ENCODE measurements around the gene ADGRE3. TPM values are rescaled to one million over a fixed set of nuclear protein-coding genes. Genes with fewer than 3 reads are reported as not detected.

ADGRE3 gene
- total RNA-seq, 1 donor from 2014 or later = not detected

GRCh38 chr19:14654786-14655560 is 19.7 kb downstream of the ADGRE3 start:
- no peak overlapping the region for H3K4me3 Mint-ChIP-seq (ENCODE audit: low read depth)
- H3K27me3 Mint-ChIP-seq = no peaks in the 10 kb centered on the region
- DNase-seq (ENCODE audit: low spot score, unreplicated experiment) = no peak
- peaks cover 17% of the 10 kb centered on the region for H3K9me3 Mint-ChIP-seq (ENCODE audit: low read depth)
- H3K36me3 Mint-ChIP-seq (ENCODE audit: insufficient read depth) = peaks cover 1% of the 10 kb centered on the region
- no peaks in the 10 kb centered on the region for H3K4me1 Mint-ChIP-seq (ENCODE audit: low read depth)
- TF ChIP-seq, protein P1, sequence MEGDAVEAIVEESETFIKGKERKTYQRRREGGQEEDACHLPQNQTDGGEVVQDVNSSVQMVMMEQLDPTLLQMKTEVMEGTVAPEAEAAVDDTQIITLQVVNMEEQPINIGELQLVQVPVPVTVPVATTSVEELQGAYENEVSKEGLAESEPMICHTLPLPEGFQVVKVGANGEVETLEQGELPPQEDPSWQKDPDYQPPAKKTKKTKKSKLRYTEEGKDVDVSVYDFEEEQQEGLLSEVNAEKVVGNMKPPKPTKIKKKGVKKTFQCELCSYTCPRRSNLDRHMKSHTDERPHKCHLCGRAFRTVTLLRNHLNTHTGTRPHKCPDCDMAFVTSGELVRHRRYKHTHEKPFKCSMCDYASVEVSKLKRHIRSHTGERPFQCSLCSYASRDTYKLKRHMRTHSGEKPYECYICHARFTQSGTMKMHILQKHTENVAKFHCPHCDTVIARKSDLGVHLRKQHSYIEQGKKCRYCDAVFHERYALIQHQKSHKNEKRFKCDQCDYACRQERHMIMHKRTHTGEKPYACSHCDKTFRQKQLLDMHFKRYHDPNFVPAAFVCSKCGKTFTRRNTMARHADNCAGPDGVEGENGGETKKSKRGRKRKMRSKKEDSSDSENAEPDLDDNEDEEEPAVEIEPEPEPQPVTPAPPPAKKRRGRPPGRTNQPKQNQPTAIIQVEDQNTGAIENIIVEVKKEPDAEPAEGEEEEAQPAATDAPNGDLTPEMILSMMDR (IDR thresholded peaks at IDR 0.05; ENCODE audit: unreplicated experiment) = no peak
- no peak overlapping the region for H3K27ac Mint-ChIP-seq

- Mint-ChIP-seq H3K4me1 (ENCODE audit: low read depth) (no peaks in the 10 kb centered on the region), H3K9me3 (ENCODE audit: low read depth) (peaks cover 31% of the 10 kb centered on the region)
Observed at GRCh38 chr19:14650161-14650560, 24.5 kb downstream of the ADGRE3 start.

GRCh38 chr19:14649020-14649419 is 25.6 kb downstream of the ADGRE3 start:
- H3K9me3 Mint-ChIP-seq (ENCODE audit: low read depth) = peaks cover 28% of the 10 kb centered on the region
- H3K4me3 Mint-ChIP-seq (ENCODE audit: low read depth) = no peak overlapping the region
- no peaks in the 10 kb centered on the region for H3K27me3 Mint-ChIP-seq
- H3K36me3 Mint-ChIP-seq (ENCODE audit: insufficient read depth) = peaks cover 3% of the 10 kb centered on the region
- DNase-seq (ENCODE audit: low spot score, unreplicated experiment) = no peak
- TF ChIP-seq, protein P1 (IDR thresholded peaks at IDR 0.05; ENCODE audit: unreplicated experiment) = no peak
- H3K4me1 Mint-ChIP-seq (ENCODE audit: low read depth) = no peaks in the 10 kb centered on the region
- H3K27ac Mint-ChIP-seq = no peak overlapping the region

More at GRCh38 chr19:14650161-14650560, 24.5 kb downstream of the ADGRE3 start:
- peaks cover 3% of the 10 kb centered on the region for H3K36me3 Mint-ChIP-seq (ENCODE audit: insufficient read depth)
- H3K27ac Mint-ChIP-seq = no peak overlapping the region
- no peak overlapping the region for H3K4me3 Mint-ChIP-seq (ENCODE audit: low read depth)
- DNase-seq (ENCODE audit: low spot score, unreplicated experiment) = no peak
- TF ChIP-seq, protein P1 (IDR thresholded peaks at IDR 0.05; ENCODE audit: unreplicated experiment) = no peak
- H3K27me3 Mint-ChIP-seq = no peaks in the 10 kb centered on the region

DNA sequence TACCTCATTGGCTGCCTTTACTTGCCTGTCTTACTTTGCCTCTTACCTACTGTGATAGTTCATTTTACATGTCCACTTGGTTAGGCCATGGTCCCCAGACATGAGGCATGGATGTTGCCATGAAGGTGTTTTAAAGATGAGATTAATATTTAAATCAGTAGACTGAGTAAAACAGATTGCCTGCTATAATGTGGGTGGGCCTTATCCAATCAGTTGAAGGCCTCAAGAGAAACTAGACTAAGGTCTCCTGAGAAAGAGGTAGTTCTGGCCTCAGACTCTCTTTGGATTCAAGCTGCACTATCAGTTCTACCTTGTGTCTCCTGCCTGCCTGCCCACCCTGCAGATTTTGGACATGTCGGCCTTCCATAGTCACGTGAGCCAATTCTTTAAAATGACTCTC is 26.1 kb downstream of the ADGRE3 start:
- H3K9me3 Mint-ChIP-seq (ENCODE audit: low read depth) = peaks cover 28% of the 10 kb centered on the region

DNA sequence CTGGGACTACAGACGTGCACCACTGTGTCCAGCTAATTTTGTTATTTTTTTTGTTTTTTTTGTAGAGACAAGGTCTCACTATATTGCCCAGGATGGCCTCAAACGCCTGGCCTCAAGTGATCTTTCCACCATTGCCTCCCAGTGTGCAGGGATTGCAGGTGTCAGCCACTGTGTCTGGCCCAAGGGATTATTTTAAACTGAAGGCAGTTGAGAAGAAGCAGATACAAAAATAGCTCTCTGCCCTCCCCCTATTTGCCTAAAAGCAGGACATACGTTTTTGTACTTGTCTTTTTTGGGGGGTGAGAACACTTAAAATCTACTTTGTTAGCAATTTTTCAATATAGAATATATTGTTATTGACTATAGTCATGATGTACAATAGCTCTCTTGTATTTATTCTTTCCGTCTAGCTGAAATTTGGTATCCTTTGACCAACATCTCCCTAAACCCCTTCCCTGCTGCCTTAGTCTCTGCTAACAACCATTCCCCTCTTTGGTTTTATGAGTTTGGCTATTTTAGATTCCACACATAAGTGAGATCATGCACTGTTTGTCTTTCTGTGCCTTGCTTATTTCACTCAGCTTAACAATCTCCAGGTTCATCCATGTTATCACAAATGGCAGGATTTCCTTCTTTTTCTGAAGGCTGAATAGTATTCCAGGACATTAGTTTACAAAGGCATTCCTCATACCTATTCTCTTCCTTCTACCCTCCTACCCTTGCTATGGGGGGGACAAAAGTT is 34.9 kb downstream of the ADGRE3 start:
- Mint-ChIP-seq H3K4me3 (ENCODE audit: low read depth) (no peak overlapping the region), H3K36me3 (ENCODE audit: insufficient read depth) (peaks cover 2% of the 10 kb centered on the region), H3K27me3 (no peaks in the 10 kb centered on the region), H3K27ac (no peak overlapping the region), H3K4me1 (ENCODE audit: low read depth) (no peaks in the 10 kb centered on the region), H3K9me3 (ENCODE audit: low read depth) (peaks cover 39% of the 10 kb centered on the region)
- no peak for DNase-seq (ENCODE audit: low spot score, unreplicated experiment)
- TF ChIP-seq, protein P1 (IDR thresholded peaks at IDR 0.05; ENCODE audit: unreplicated experiment) = no peak

More for the DNA sequence above, 26.1 kb downstream of the ADGRE3 start:
- TF ChIP-seq, protein P1 (IDR thresholded peaks at IDR 0.05; ENCODE audit: unreplicated experiment) = no peak
- Mint-ChIP-seq H3K36me3 (ENCODE audit: insufficient read depth) (peaks cover 3% of the 10 kb centered on the region), H3K27ac (no peak overlapping the region), H3K4me1 (ENCODE audit: low read depth) (no peaks in the 10 kb centered on the region), H3K27me3 (no peaks in the 10 kb centered on the region), H3K4me3 (ENCODE audit: low read depth) (no peak overlapping the region)
- DNase-seq (ENCODE audit: low spot score, unreplicated experiment) = no peak
